Measurements from ENCODE around the gene ATF4. TPM values are rescaled to one million over a fixed set of nuclear protein-coding genes. Genes with fewer than 3 reads are reported as not detected.

ATF4 gene
- total RNA-seq, 1 donor from 2014 or later, result 193 TPM

DNA sequence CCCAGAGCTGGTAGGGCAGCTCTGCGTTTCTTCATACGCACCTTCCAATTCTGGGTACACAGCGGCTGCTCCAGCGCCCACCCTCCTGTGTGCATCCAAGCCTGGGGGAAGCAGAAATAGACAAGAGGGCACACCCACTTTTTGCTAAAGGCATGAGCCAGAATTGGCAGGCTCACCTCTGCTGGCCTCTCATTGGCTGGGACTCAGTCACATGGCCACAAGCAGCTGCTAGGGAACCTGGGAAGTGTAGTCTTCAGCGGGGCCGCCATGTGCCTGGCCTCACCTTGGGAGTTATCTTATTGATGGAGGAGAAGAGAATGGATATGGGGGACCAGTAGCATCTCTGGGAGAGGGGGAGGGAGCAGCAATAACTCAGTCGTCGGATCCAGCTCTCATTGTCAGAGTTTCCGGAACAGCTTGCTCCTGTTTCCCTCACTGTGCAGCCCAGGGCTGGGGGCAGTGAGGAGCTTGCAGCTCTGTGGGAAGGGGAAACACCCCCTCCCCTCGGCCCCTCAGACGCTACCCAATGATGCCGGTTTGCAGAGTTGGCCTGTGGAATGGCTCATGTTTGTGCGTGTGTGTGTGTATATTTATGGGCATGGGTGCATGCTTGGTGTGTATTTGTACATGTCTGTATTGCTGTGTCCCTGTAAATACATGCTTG lies 30.1 kb upstream of the ATF4 start:
- Histone ChIP-seq H3K27me3 (ENCODE audit: low read depth) (no peaks in the 10 kb centered on the region), H3K27ac (replicated peaks) (no peak overlapping the region), H3K4me1 (peaks cover 27% of the 10 kb centered on the region), H3K36me3 (peaks cover 10% of the 10 kb centered on the region), H3K4me3 (no peak overlapping the region), H3K9me3 (replicated peaks) (no peaks in the 10 kb centered on the region)
- intact Hi-C loops (cut with micrococcal nuclease), result no loop called here
- TF ChIP-seq, protein P1, sequence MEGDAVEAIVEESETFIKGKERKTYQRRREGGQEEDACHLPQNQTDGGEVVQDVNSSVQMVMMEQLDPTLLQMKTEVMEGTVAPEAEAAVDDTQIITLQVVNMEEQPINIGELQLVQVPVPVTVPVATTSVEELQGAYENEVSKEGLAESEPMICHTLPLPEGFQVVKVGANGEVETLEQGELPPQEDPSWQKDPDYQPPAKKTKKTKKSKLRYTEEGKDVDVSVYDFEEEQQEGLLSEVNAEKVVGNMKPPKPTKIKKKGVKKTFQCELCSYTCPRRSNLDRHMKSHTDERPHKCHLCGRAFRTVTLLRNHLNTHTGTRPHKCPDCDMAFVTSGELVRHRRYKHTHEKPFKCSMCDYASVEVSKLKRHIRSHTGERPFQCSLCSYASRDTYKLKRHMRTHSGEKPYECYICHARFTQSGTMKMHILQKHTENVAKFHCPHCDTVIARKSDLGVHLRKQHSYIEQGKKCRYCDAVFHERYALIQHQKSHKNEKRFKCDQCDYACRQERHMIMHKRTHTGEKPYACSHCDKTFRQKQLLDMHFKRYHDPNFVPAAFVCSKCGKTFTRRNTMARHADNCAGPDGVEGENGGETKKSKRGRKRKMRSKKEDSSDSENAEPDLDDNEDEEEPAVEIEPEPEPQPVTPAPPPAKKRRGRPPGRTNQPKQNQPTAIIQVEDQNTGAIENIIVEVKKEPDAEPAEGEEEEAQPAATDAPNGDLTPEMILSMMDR (IDR thresholded peaks at IDR 0.05; ENCODE audit: borderline replicate concordance), result no peak
- DNase-seq, result peak; percentile 78

DNA sequence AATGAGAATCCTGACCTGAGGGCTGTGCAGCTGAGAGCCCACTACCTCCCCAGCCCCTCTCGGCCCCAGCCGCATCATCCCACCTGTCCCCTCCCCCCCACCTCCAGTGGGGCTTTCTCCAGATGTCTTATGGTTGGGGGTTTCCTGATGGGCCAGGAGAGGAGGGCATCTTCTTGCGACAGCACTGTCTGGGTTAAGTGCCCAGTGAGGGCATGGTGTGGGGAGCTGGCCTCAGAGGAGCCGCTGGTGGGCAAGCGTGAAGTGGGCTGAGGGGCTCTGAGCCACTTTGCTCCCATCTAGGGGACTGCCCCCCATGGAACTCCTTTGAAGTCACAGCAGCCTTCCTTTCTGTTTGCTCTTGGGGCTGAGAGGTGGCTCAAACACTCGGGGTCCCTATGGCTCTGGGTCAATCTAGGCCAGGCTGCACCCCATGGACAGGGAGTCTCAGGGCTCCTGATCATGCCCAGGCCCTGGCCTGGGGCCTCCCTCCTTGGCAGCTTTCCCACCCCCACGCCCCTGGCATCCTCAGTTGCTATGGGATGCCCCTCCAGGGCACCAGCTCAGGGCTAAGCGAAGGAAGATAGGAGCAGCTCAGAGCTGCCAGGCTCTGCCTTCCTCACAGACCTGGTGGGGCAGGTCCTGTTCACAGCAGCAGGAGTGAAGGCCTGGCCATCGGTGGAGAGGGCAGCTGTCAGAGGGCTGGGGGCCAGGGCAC lies 29.2 kb upstream of the ATF4 start:
- H3K27me3 ChIP-seq (ENCODE audit: low read depth), result no peaks in the 10 kb centered on the region
- H3K4me1 ChIP-seq, result peaks cover 29% of the 10 kb centered on the region
- intact Hi-C loops (cut with micrococcal nuclease), result no loop called here
- no peaks in the 10 kb centered on the region for H3K9me3 ChIP-seq (replicated peaks)
- H3K36me3 ChIP-seq, result peaks cover 10% of the 10 kb centered on the region
- no peak for DNase-seq
- H3K27ac ChIP-seq (replicated peaks), result no peak overlapping the region
- TF ChIP-seq, protein P1 (IDR thresholded peaks at IDR 0.05; ENCODE audit: borderline replicate concordance), result no peak
- H3K4me3 ChIP-seq, result no peak overlapping the region

DNA sequence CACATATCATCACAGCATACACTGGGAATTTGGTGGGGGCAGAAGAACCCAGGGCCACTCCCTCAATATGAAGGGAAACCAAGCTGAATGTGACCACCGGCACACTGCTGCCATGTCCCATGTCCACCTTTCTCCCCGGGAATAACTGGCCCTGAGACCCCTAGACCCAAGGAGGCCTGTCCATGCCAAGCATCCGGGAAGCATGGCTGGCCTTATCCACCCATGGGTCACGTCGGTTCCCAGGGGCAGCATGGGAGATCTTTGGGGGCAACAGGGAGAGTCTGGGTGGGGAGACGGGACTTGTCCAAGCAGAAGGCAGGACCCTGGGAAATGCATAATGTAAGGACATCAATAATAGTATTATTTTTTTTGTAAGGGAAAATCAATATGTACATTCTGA lies 28.7 kb upstream of the ATF4 start:
- H3K9me3 ChIP-seq (replicated peaks), result no peaks in the 10 kb centered on the region
- peaks cover 10% of the 10 kb centered on the region for H3K36me3 ChIP-seq
- TF ChIP-seq, protein P1 (IDR thresholded peaks at IDR 0.05; ENCODE audit: borderline replicate concordance), result no peak
- no peak overlapping the region for H3K4me3 ChIP-seq
- H3K27ac ChIP-seq (replicated peaks), result no peak overlapping the region
- H3K4me1 ChIP-seq, result peaks cover 32% of the 10 kb centered on the region
- no peaks in the 10 kb centered on the region for H3K27me3 ChIP-seq (ENCODE audit: low read depth)
- DNase-seq, result no peak
- intact Hi-C loops (cut with micrococcal nuclease), result no loop called here

DNA sequence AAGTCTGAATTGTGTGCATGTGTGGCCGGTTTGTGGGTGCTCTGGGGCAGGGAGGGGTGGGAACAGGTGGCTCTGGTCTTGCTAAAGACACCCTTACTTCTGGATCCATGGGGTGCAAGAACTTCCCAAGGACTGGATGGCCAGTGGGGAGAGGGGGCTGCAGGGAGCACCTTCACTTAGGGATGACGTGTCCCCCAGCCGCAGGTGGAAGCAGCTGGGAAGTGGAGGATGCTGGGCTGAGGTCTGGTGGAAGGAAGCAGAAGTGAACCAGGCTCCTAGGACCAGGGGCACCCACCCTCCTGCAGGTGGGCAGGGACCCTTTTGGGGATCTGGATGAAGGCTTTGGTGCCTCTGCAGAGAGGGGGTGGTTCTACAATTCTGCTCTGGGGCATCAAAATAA lies 28.2 kb upstream of the ATF4 start:
- Histone ChIP-seq H3K36me3 (peaks cover 10% of the 10 kb centered on the region), H3K4me3 (no peak overlapping the region), H3K4me1 (peaks cover 32% of the 10 kb centered on the region), H3K9me3 (replicated peaks) (no peaks in the 10 kb centered on the region), H3K27ac (replicated peaks) (no peak overlapping the region), H3K27me3 (ENCODE audit: low read depth) (no peaks in the 10 kb centered on the region)
- TF ChIP-seq, protein P1 (IDR thresholded peaks at IDR 0.05; ENCODE audit: borderline replicate concordance), result no peak
- intact Hi-C loops (cut with micrococcal nuclease), result no loop called here
- no peak for DNase-seq

DNA sequence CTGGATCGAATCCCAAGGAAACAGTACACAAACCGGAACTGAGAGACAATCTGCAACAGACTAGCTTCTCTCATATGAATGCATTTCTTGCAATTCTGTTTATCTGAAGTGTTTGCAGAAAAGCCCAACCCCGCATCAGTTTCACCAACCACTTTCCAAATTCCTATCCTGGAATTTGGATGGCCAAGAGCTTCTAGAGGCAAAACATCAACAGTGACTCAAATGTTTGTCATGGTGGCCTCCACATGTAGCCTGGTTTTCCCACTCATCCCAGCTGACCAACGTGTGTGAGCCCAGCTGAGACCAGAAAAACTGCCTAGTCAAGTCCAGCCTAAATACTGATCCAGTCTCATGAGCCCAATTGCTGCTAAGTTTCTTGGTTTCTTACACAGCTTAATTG lies 26.6 kb upstream of the ATF4 start:
- Histone ChIP-seq H3K27ac (replicated peaks) (no peak overlapping the region), H3K4me1 (peaks cover 43% of the 10 kb centered on the region), H3K27me3 (ENCODE audit: low read depth) (no peaks in the 10 kb centered on the region), H3K36me3 (no peaks in the 10 kb centered on the region), H3K9me3 (replicated peaks) (no peaks in the 10 kb centered on the region), H3K4me3 (no peak overlapping the region)
- intact Hi-C loops (cut with micrococcal nuclease), result no loop called here
- TF ChIP-seq, protein P1 (IDR thresholded peaks at IDR 0.05; ENCODE audit: borderline replicate concordance), result no peak
- no peak for DNase-seq

Measured in left ventricle myocardium inferior (tissue), 1 donor.